GM12875 (cell line): Measurements from ENCODE around the gene UNC13C.
"Not testable (repeated sequence)": the region's sequence is repeated elsewhere in the genome, so short reads cannot be mapped to it uniquely, and the experiment has no call there.

Source experiments
- H3K4me3 ChIP-seq: one replicate; pipeline ENCODE4 v1.5.1; 2011; ENCODE audit warnings: low read depth, low read length, control low read depth
- CTCF ChIP-seq: IDR thresholded peaks from 2 replicates; pipeline ENCODE4 v1.5.1; 2011; ENCODE audit warnings: low read depth, mild to moderate bottlenecking, control low read depth, inconsistent platforms, low read length, moderate library complexity, borderline replicate concordance; ENCODE audit not compliant: insufficient read depth

UNC13C gene

GRCh38 chr15:53978253-53978906 lies at the start of gene UNC13C:
UNC13C (plus strand) TSS chr15:53978441; CDS start chr15:54012904, 34,463 bp downstream.
- H3K4me3 ChIP-seq = no peak within 1 kb of the TSS

GRCh38 chr15:53936137-53936536 lies 42.1 kb upstream of the UNC13C start:
- no peak overlapping the region for H3K4me3 ChIP-seq
- TF ChIP-seq CTCF = no peak

More at GRCh38 chr15:53978253-53978906, at the start of gene UNC13C:
- no peak for TF ChIP-seq CTCF

GRCh38 chr15:53937632-53938031 lies 40.6 kb upstream of the UNC13C start:
- not testable (repeated sequence) for H3K4me3 ChIP-seq

DNA sequence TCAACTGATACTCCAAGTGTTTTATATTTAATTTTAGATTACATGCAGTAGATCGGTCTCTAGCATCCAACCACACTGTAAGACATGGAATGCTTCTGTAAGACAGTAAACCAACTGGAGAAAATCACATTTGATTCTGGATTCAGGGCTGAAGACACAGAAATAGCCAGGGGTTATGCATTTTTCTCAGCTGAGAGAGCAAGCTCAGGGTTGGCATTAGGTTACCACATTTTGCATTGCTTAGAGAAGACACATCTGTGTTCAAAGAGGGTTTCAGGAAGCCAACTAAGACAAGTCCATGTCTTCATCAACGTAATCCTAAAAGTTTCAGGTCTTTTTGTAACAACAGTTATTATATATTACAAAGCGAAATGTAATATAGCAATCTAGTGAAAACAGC lies 27.7 kb upstream of the UNC13C start:
- H3K4me3 ChIP-seq = no peak overlapping the region
- no peak for TF ChIP-seq CTCF

GRCh38 chr15:53955396-53955795 lies 22.8 kb upstream of the UNC13C start:
- H3K4me3 ChIP-seq = no peak overlapping the region
- TF ChIP-seq CTCF = no peak

- peak; percentile 37; the same call in 1 of the 2 replicates for TF ChIP-seq CTCF
- H3K4me3 ChIP-seq = no peak overlapping the region
Observed at GRCh38 chr15:53962646-53963561, 15.3 kb upstream of the UNC13C start.

GRCh38 chr15:53963801-53964200 lies 14.4 kb upstream of the UNC13C start:
- TF ChIP-seq CTCF = no peak
- H3K4me3 ChIP-seq = no peak overlapping the region
